Panc1 (cell line): ENCODE measurements around the gene ENPP1. TPM values are rescaled to one million over a fixed set of nuclear protein-coding genes. Genes with fewer than 3 reads are reported as not detected.

ENCODE experiments used
- ATAC-seq: fragments of 200-7000 bp; cut with Tn5 transposase; 2 replicates; pipeline ENCODE4 v1.9.1; 2020; ENCODE audit warnings: mild to moderate bottlenecking, moderate library complexity
- BruUV-seq: library from RNA; stranded (reverse); fragments of 400-500 nt; replicated peaks from 2 replicates; lab custom pipeline; 2021; lab: Mats Ljungman, UMichigan
- CTCF ChIA-PET: fragments of 300-600 bp; sonication (Branson Sonifier 250); formaldehyde crosslinking; loops from one replicate; lab custom pipeline; 2022; ENCODE audit warnings: antibody characterized with exemption; lab: Charles Lee
- POLR2A ChIA-PET: fragments of 300-600 bp; sonication (Branson Sonifier 250); formaldehyde crosslinking; loops from one replicate; lab custom pipeline; 2022; ENCODE audit warnings: antibody characterized with exemption; lab: Charles Lee
- DNase-seq: peaks from one replicate; pipeline ENCODE4 v3.0.0-alpha.2; 2010; ENCODE audit warnings: low read depth, low spot score
- H3K27ac ChIP-seq: 2 replicates; pipeline ENCODE4 v1.5.1; 2011; ENCODE audit warnings: mild to moderate bottlenecking, low read length, inconsistent platforms
- H3K27me3 ChIP-seq: fragments of 200-500 bp; sonication (Bioruptor generic); 2 replicates; pipeline ENCODE4 v1.6.0; 2014; ENCODE audit warnings: low read length, inconsistent platforms; ENCODE audit not compliant: control insufficient read depth, insufficient read depth
- H3K36me3 ChIP-seq: fragments of 200-500 bp; sonication (Bioruptor generic); 2 replicates; pipeline ENCODE4 v1.5.1; 2014; ENCODE audit warnings: inconsistent platforms, mild to moderate bottlenecking, low read length, moderate library complexity; ENCODE audit not compliant: control insufficient read depth, insufficient read depth
- H3K4me1 ChIP-seq: 2 replicates; pipeline ENCODE4 v1.5.1; 2011; ENCODE audit warnings: inconsistent platforms, mild to moderate bottlenecking, low read length, moderate library complexity; ENCODE audit not compliant: control insufficient read depth, insufficient read depth
- H3K4me3 ChIP-seq, 2 experiments: 2 replicates each; pipeline ENCODE4 v1.5.1; 2011 to 2012; ENCODE audit warnings: low read depth in 2 of 2, low read length in 2 of 2, mild to moderate bottlenecking in 2 of 2, inconsistent platforms in 1 of 2, moderate library complexity in 1 of 2
- H3K9me3 ChIP-seq: fragments of 200-500 bp; sonication (Bioruptor generic); 2 replicates; pipeline ENCODE4 v1.5.1; 2014; ENCODE audit warnings: low read depth, mild to moderate bottlenecking, inconsistent platforms, low read length, moderate library complexity; ENCODE audit not compliant: control insufficient read depth, insufficient read depth
- POLR2AphosphoS5 ChIP-seq: IDR thresholded peaks from 2 replicates; pipeline ENCODE4 v1.6.1; 2012; ENCODE audit warnings: mild to moderate bottlenecking, low read depth, low read length, moderate library complexity
- SIN3A ChIP-seq: IDR thresholded peaks from 2 replicates; pipeline ENCODE4 v1.6.1; 2012; ENCODE audit warnings: low read depth, mild to moderate bottlenecking, low read length, moderate library complexity, borderline replicate concordance; ENCODE audit not compliant: insufficient read depth
- TCF7L2 ChIP-seq: IDR thresholded peaks from 2 replicates; pipeline ENCODE4 v1.6.1; 2011; ENCODE audit warnings: mild to moderate bottlenecking, low read depth, low read length, inconsistent platforms
- in situ Hi-C: cut with HindIII; loops from 2 replicates; pipeline ENCODE4 v1.10.0; 2016; ENCODE audit warnings: low sequenced_read_pairs, low pct_unique_long_range_greater_than_20kb
- intact Hi-C: fragments of 100-400 bp; cut with micrococcal nuclease; formaldehyde crosslinking; loops from one replicate; pipeline ENCODE4 v1.10.0; 2022; ENCODE audit not compliant: unreplicated experiment
- total RNA-seq: library from RNA; stranded (reverse); gene quantifications from one replicate; pipeline ENCODE4 v1.2.1, GENCODE V29; 2021; ENCODE audit not compliant: unreplicated experiment
- TF ChIP-seq, protein P1 (sequence below), 2 experiments: IDR thresholded peaks; 2 replicates each; pipeline ENCODE4 v1.6.1; 2011 to 2012; ENCODE audit warnings: low read depth in 2 of 2, control low read depth in 1 of 2, low read length in 1 of 2, mild to moderate bottlenecking in 1 of 2, moderate library complexity in 1 of 2; ENCODE audit not compliant: insufficient read depth in 1 of 2
- TF ChIP-seq, protein P2 (sequence below): fragments of 450-650 bp; IDR thresholded peaks from 2 replicates; pipeline ENCODE4 v1.5.1; 2017; ENCODE audit warnings: mild to moderate bottlenecking

Gene ENPP1
- total RNA-seq, 1 experiment from 2014 or later, result 6.8 TPM

DNA sequence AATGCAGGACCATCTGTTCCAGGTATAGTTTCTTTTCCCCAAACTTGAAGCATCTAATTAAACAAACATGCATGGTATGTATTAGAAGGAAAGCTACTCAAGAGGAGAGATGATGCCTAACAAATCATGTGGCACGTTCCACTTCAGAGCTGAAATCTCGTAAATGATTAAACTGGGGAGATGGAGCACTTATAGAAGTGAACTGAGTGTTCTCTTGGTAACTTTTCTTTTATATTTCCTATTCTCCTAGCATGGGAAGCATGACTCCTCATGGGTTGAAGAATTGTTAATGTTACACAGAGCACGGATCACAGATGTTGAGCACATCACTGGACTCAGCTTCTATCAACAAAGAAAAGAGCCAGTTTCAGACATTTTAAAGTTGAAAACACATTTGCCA, 82.3 kb downstream of the ENPP1 start:
- intact Hi-C loops (no loop called here), in situ Hi-C loops (no loop called here)
- Histone ChIP-seq H3K4me3 (no peak overlapping the region), H3K27ac (no peak overlapping the region), H3K27me3 (no peaks in the 10 kb centered on the region), H3K9me3 (no peaks in the 10 kb centered on the region), H3K36me3 (no peaks in the 10 kb centered on the region), H3K4me1 (no peaks in the 10 kb centered on the region)
- BruUV-seq, result no TSS peak
- no peak for TF ChIP-seq POLR2AphosphoS5
- DNase-seq (no peak), ATAC-seq (no peak)
- ChIA-PET POLR2A (no interaction called here), CTCF (no interaction called here)

DNA sequence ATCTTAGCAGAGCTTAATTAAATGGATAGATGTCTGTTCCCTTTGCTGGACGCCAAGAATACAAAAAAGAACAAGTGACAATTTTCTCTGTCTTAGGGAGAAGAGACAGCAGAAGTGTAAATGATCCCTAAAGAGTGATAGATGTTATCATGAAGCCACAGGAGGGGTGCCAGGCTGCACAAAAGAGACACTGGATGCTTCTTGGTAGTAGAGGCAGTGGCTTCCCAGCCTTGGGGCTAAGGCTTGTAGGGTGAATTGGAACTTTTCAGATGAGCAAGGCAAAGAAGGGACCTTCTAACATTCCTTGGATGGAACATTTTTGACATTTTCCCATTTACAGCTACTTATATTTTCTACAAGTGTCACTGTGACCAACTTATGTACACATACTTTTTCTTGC, 85.4 kb downstream of the ENPP1 start:
- DNase-seq (no peak), ATAC-seq (no peak)
- Histone ChIP-seq H3K4me1 (no peaks in the 10 kb centered on the region), H3K27ac (no peak overlapping the region), H3K36me3 (no peaks in the 10 kb centered on the region), H3K27me3 (no peaks in the 10 kb centered on the region), H3K9me3 (no peaks in the 10 kb centered on the region), H3K4me3 (no peak overlapping the region)
- BruUV-seq, result no TSS peak
- intact Hi-C loops, result no loop called here
- ChIA-PET CTCF (no interaction called here), POLR2A (no interaction called here)
- TF ChIP-seq SIN3A (no peak), POLR2AphosphoS5 (no peak), TCF7L2 (no peak)
- TF ChIP-seq, protein P1, sequence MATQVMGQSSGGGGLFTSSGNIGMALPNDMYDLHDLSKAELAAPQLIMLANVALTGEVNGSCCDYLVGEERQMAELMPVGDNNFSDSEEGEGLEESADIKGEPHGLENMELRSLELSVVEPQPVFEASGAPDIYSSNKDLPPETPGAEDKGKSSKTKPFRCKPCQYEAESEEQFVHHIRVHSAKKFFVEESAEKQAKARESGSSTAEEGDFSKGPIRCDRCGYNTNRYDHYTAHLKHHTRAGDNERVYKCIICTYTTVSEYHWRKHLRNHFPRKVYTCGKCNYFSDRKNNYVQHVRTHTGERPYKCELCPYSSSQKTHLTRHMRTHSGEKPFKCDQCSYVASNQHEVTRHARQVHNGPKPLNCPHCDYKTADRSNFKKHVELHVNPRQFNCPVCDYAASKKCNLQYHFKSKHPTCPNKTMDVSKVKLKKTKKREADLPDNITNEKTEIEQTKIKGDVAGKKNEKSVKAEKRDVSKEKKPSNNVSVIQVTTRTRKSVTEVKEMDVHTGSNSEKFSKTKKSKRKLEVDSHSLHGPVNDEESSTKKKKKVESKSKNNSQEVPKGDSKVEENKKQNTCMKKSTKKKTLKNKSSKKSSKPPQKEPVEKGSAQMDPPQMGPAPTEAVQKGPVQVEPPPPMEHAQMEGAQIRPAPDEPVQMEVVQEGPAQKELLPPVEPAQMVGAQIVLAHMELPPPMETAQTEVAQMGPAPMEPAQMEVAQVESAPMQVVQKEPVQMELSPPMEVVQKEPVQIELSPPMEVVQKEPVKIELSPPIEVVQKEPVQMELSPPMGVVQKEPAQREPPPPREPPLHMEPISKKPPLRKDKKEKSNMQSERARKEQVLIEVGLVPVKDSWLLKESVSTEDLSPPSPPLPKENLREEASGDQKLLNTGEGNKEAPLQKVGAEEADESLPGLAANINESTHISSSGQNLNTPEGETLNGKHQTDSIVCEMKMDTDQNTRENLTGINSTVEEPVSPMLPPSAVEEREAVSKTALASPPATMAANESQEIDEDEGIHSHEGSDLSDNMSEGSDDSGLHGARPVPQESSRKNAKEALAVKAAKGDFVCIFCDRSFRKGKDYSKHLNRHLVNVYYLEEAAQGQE (IDR thresholded peaks at IDR 0.05; ENCODE audit: insufficient read depth in 1 of 2, low read depth in 2 of 2, low read length in 1 of 2), result no peak
- TF ChIP-seq, protein P2, sequence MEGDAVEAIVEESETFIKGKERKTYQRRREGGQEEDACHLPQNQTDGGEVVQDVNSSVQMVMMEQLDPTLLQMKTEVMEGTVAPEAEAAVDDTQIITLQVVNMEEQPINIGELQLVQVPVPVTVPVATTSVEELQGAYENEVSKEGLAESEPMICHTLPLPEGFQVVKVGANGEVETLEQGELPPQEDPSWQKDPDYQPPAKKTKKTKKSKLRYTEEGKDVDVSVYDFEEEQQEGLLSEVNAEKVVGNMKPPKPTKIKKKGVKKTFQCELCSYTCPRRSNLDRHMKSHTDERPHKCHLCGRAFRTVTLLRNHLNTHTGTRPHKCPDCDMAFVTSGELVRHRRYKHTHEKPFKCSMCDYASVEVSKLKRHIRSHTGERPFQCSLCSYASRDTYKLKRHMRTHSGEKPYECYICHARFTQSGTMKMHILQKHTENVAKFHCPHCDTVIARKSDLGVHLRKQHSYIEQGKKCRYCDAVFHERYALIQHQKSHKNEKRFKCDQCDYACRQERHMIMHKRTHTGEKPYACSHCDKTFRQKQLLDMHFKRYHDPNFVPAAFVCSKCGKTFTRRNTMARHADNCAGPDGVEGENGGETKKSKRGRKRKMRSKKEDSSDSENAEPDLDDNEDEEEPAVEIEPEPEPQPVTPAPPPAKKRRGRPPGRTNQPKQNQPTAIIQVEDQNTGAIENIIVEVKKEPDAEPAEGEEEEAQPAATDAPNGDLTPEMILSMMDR, result no peak
- in situ Hi-C loops, result no loop called here

DNA sequence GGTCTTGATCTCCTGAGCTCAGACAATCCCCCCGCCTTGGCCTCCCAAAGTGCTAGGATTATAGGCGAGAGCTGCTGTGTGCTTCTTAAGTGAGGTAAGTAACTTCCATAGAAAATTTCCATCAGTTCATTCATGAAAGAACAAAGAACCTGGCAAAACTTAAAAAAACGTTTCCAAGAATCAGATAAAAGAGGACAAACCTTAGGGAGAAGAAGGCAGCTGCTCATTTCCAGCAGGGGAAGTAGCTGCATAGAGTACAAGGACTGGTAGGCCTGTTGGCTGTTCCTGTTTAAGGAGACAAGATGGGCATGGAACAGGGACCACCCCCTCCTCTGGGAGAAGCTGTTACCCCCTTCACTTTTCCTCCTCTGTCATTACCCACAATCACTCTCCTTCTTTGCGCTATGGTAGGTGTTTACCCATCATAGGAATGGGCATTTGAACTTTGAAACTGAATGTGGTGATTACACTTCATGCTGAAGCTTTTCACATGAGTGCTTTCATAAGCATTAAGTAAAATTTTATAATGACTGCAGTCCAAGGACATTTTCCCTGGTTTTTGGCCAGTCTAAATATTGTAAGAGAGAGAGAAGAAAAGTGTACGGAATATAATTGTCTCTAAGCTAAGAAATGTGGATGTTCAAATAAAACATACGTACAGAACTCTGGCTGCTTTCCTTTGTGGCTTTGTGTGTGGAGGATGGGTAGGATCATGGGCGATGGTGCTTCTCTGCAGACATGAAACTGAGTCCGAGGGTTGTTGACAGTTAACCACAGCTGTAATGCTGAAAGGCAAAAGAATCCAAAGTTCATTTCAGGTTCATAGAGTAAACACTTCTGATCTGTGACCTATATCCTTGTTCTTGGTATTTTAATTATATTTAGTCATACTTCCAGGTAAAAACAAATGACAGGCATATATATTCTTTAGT, 86.9 kb downstream of the ENPP1 start:
- BruUV-seq, result no TSS peak
- no peaks in the 10 kb centered on the region for H3K36me3 ChIP-seq
- ATAC-seq, result no peak
- no peak for DNase-seq
- no peak overlapping the region for H3K27ac ChIP-seq
- no peak overlapping the region for H3K4me3 ChIP-seq
- ChIA-PET POLR2A (no interaction called here), CTCF (interaction anchor here (1.0 kb wide), 1 partner anchor 30 kb away, joined by 4 read pairs; no protein-coding TSS in a partner anchor)
- no peaks in the 10 kb centered on the region for H3K27me3 ChIP-seq
- no peaks in the 10 kb centered on the region for H3K9me3 ChIP-seq
- H3K4me1 ChIP-seq, result no peaks in the 10 kb centered on the region
- in situ Hi-C loops (no loop called here), intact Hi-C loops (no loop called here)
- TF ChIP-seq, protein P2, result no peak
- no peak for TF ChIP-seq TCF7L2
